Measurements from ENCODE around the gene BBOX1. TPM values are rescaled to one million over a fixed set of nuclear protein-coding genes. Genes with fewer than 3 reads are reported as not detected.

Gene BBOX1
- total and polyA plus RNA-seq, 4 donors = 2.8 to 18.4 (median 9.0) TPM

DNA sequence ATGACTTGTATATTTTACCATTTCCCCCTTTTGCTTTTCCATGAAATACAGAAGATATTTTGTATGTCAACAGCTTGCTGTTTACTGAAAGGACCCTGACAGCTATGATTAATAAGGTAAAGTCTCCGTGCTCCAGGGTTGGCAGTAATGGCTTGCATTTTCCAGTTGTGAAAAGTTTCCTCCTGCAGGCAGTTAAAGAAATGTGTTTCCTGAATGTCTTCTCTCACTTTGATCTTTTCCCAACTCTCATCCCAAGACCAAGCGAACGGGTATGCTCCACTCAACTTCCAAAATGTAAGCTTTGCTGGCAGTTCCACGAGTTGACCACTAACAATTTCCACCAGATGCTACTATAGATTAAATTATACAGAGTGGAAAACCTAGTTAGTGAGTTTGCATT, 37.8 kb upstream of the BBOX1 start:
- WGBS = 77% methylated on average over 4 of the region's 4 CpGs

DNA sequence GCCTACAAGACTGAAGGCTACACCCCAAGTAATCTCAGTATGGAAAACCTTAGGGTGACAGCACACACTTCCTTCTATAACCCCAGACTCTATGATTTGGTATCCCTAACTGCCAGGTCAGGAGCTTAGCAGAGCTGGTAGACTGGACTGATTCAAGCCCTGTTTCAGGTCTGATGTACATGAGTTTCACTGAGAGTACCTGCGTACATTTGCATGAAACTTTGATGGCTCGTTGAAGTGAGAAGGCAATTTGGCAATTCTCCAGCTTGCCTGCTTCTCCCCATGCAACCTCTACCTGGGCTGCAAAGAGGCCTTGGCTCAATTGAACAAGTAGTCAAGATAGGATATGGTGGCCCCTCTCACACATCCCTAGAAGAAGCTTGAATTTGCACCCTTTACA, 36.5 kb upstream of the BBOX1 start:
- no peaks in the 10 kb centered on the region for H3K9me3 ChIP-seq (ENCODE audit: control insufficient read depth in 4 of 4, low read length in 3 of 4)
- H3K27me3 ChIP-seq (ENCODE audit: control insufficient read depth in 4 of 4, insufficient read depth in 4 of 4, low read length in 3 of 4) = no peaks in the 10 kb centered on the region
- no peak overlapping the region for H3K9ac ChIP-seq (ENCODE audit: low read depth in 1 of 2, low read length in 2 of 2)
- no peaks in the 10 kb centered on the region for H3K4me1 ChIP-seq (ENCODE audit: control insufficient read depth in 4 of 4, insufficient read depth in 4 of 4, low read length in 3 of 4)
- no peak for DNase-seq (ENCODE audit: low spot score)
- H3K36me3 ChIP-seq (ENCODE audit: control insufficient read depth in 4 of 4, insufficient read depth in 3 of 4, low read depth in 1 of 4, low read length in 3 of 4) = no peaks in the 10 kb centered on the region
- H3K27ac ChIP-seq (ENCODE audit: low read depth in 1 of 2, low read length in 2 of 2) = no peak overlapping the region
- no peak overlapping the region for H3K4me3 ChIP-seq (ENCODE audit: low read depth in 1 of 3, low read length in 3 of 3)
- 95% methylated on average over 2 of the region's 2 CpGs for WGBS
- TF ChIP-seq RXRA (IDR thresholded peaks at IDR 0.05) (no peak), FOXA2 (IDR thresholded peaks at IDR 0.05) (no peak), HNF4G (IDR thresholded peaks at IDR 0.05) (no peak), TAF1 (conservative IDR thresholded peaks at IDR 0.05) (no peak), GABPA (IDR thresholded peaks at IDR 0.05 in 1 of 2, conservative IDR thresholded peaks at IDR 0.05 in 1 of 2) (no peak), HNF4A (conservative IDR thresholded peaks at IDR 0.05) (no peak), RAD21 (IDR thresholded peaks at IDR 0.05) (no peak), NR2F2 (IDR thresholded peaks at IDR 0.05) (no peak)
- TF ChIP-seq, protein P1, sequence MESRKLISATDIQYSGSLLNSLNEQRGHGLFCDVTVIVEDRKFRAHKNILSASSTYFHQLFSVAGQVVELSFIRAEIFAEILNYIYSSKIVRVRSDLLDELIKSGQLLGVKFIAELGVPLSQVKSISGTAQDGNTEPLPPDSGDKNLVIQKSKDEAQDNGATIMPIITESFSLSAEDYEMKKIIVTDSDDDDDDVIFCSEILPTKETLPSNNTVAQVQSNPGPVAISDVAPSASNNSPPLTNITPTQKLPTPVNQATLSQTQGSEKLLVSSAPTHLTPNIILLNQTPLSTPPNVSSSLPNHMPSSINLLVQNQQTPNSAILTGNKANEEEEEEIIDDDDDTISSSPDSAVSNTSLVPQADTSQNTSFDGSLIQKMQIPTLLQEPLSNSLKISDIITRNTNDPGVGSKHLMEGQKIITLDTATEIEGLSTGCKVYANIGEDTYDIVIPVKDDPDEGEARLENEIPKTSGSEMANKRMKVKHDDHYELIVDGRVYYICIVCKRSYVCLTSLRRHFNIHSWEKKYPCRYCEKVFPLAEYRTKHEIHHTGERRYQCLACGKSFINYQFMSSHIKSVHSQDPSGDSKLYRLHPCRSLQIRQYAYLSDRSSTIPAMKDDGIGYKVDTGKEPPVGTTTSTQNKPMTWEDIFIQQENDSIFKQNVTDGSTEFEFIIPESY (IDR thresholded peaks at IDR 0.05) = no peak
- TF ChIP-seq, protein P2, sequence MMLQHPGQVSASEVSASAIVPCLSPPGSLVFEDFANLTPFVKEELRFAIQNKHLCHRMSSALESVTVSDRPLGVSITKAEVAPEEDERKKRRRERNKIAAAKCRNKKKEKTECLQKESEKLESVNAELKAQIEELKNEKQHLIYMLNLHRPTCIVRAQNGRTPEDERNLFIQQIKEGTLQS (IDR thresholded peaks at IDR 0.05) = no peak

More for the DNA sequence above, 37.8 kb upstream of the BBOX1 start:
- DNase-seq (ENCODE audit: low spot score) = no peak
- Histone ChIP-seq H3K4me1 (ENCODE audit: control insufficient read depth in 4 of 4, insufficient read depth in 4 of 4, low read length in 3 of 4) (no peaks in the 10 kb centered on the region), H3K27me3 (ENCODE audit: control insufficient read depth in 4 of 4, insufficient read depth in 4 of 4, low read length in 3 of 4) (no peaks in the 10 kb centered on the region), H3K9me3 (ENCODE audit: control insufficient read depth in 4 of 4, low read length in 3 of 4) (no peaks in the 10 kb centered on the region), H3K36me3 (ENCODE audit: control insufficient read depth in 4 of 4, insufficient read depth in 3 of 4, low read depth in 1 of 4, low read length in 3 of 4) (no peaks in the 10 kb centered on the region), H3K27ac (ENCODE audit: low read depth in 1 of 2, low read length in 2 of 2) (no peak overlapping the region), H3K4me3 (ENCODE audit: low read depth in 1 of 3, low read length in 3 of 3) (no peak overlapping the region), H3K9ac (ENCODE audit: low read depth in 1 of 2, low read length in 2 of 2) (no peak overlapping the region)
- TF ChIP-seq EGR1 (IDR thresholded peaks at IDR 0.05; ENCODE audit: low read depth in 2 of 2) = no peak
- no peak for TF ChIP-seq HNF4G (IDR thresholded peaks at IDR 0.05)
- no peak for TF ChIP-seq GABPA (IDR thresholded peaks at IDR 0.05 in 1 of 2, conservative IDR thresholded peaks at IDR 0.05 in 1 of 2)
- TF ChIP-seq, protein P3, sequence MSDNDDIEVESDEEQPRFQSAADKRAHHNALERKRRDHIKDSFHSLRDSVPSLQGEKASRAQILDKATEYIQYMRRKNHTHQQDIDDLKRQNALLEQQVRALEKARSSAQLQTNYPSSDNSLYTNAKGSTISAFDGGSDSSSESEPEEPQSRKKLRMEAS (IDR thresholded peaks at IDR 0.05) = no peak
- TF ChIP-seq, protein P4, sequence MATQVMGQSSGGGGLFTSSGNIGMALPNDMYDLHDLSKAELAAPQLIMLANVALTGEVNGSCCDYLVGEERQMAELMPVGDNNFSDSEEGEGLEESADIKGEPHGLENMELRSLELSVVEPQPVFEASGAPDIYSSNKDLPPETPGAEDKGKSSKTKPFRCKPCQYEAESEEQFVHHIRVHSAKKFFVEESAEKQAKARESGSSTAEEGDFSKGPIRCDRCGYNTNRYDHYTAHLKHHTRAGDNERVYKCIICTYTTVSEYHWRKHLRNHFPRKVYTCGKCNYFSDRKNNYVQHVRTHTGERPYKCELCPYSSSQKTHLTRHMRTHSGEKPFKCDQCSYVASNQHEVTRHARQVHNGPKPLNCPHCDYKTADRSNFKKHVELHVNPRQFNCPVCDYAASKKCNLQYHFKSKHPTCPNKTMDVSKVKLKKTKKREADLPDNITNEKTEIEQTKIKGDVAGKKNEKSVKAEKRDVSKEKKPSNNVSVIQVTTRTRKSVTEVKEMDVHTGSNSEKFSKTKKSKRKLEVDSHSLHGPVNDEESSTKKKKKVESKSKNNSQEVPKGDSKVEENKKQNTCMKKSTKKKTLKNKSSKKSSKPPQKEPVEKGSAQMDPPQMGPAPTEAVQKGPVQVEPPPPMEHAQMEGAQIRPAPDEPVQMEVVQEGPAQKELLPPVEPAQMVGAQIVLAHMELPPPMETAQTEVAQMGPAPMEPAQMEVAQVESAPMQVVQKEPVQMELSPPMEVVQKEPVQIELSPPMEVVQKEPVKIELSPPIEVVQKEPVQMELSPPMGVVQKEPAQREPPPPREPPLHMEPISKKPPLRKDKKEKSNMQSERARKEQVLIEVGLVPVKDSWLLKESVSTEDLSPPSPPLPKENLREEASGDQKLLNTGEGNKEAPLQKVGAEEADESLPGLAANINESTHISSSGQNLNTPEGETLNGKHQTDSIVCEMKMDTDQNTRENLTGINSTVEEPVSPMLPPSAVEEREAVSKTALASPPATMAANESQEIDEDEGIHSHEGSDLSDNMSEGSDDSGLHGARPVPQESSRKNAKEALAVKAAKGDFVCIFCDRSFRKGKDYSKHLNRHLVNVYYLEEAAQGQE (IDR thresholded peaks at IDR 0.05) = no peak
- TF ChIP-seq RXRA (IDR thresholded peaks at IDR 0.05) = no peak
- no peak for TF ChIP-seq HNF4A (conservative IDR thresholded peaks at IDR 0.05)
- TF ChIP-seq, protein P5, sequence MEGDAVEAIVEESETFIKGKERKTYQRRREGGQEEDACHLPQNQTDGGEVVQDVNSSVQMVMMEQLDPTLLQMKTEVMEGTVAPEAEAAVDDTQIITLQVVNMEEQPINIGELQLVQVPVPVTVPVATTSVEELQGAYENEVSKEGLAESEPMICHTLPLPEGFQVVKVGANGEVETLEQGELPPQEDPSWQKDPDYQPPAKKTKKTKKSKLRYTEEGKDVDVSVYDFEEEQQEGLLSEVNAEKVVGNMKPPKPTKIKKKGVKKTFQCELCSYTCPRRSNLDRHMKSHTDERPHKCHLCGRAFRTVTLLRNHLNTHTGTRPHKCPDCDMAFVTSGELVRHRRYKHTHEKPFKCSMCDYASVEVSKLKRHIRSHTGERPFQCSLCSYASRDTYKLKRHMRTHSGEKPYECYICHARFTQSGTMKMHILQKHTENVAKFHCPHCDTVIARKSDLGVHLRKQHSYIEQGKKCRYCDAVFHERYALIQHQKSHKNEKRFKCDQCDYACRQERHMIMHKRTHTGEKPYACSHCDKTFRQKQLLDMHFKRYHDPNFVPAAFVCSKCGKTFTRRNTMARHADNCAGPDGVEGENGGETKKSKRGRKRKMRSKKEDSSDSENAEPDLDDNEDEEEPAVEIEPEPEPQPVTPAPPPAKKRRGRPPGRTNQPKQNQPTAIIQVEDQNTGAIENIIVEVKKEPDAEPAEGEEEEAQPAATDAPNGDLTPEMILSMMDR (IDR thresholded peaks at IDR 0.05; ENCODE audit: low read depth, low read length, missing input control) = no peak
- no peak for TF ChIP-seq JUND (IDR thresholded peaks at IDR 0.05)
- TF ChIP-seq, protein P1 (IDR thresholded peaks at IDR 0.05) = no peak
- no peak for TF ChIP-seq NR2F2 (IDR thresholded peaks at IDR 0.05)
- no peak for TF ChIP-seq TAF1 (conservative IDR thresholded peaks at IDR 0.05)
- no peak for TF ChIP-seq FOXA1 (IDR thresholded peaks at IDR 0.05)
- TF ChIP-seq SP1 (IDR thresholded peaks at IDR 0.05) = no peak
- no peak for TF ChIP-seq YY1 (IDR thresholded peaks at IDR 0.05)
- TF ChIP-seq FOXA2 (IDR thresholded peaks at IDR 0.05) = no peak

Data from liver (tissue), 9 donors.